Thyroid gland (tissue), 4 donors: Measurements from ENCODE around the gene GFRA3. TPM values are rescaled to one million over a fixed set of nuclear protein-coding genes. Genes with fewer than 3 reads are reported as not detected.

ENCODE experiments used
- DNase-seq, 2 donors: peaks; one replicate each; pipeline ENCODE4 v3.0.0-alpha.2; 2019
- H3K27ac ChIP-seq, 3 donors: fragments of 200-600 bp; sonication (generic); 1 replicate in 2 of 3; 2 replicates in 1 of 3; pipeline ENCODE4 v1.5.1; 2016 to 2019; ENCODE audit warnings: mild to moderate bottlenecking in 1 of 3, moderate library complexity in 1 of 3
- H3K27me3 ChIP-seq: fragments of 200-600 bp; sonication (generic); one replicate; pipeline ENCODE4 v1.5.1; 2019
- H3K36me3 ChIP-seq, 2 donors: fragments of 200-600 bp; sonication (generic); one replicate each; pipeline ENCODE4 v1.5.1; 2016 to 2019
- H3K4me1 ChIP-seq, 2 donors: fragments of 200-600 bp; sonication (generic); one replicate each; pipeline ENCODE4 v1.5.1; 2017 to 2019
- H3K4me3 ChIP-seq, 3 donors: fragments of 200-600 bp; sonication (generic); replicated peaks in 1 of 3; 1 replicate in 2 of 3; 2 replicates in 1 of 3; pipeline ENCODE4 v1.5.1; 2016; ENCODE audit warnings: mild to moderate bottlenecking in 1 of 3
- H3K9me3 ChIP-seq: fragments of 200-600 bp; sonication (generic); one replicate; pipeline ENCODE4 v1.5.1; 2017
- CTCF ChIP-seq, 6 experiments: fragments of 200-600 bp in 3 of 6; fragments of 450-650 bp in 3 of 6; sonication (generic) in 3 of 6; IDR thresholded peaks; one replicate each; pipeline ENCODE4 v1.5.1; 2016 to 2019; ENCODE audit warnings: antibody characterized with exemption in 6 of 6, mild to moderate bottlenecking in 2 of 6, inconsistent platforms in 1 of 6, moderate library complexity in 1 of 6
- POLR2A ChIP-seq, 2 donors: fragments of 450-650 bp; IDR thresholded peaks; one replicate each; pipeline ENCODE4 v1.6.1; 2017; ENCODE audit warnings: antibody characterized with exemption in 2 of 2, mild to moderate bottlenecking in 2 of 2, moderate library complexity in 1 of 2
- WGBS, 2 donors: methylation state at CpG; one replicate each; pipeline ENCODE4 v1.1.5; 2017; 5-methylcytosine and 5-hydroxymethylcytosine counted together
- intact Hi-C: fragments of 100-400 bp; cut with DNase I; formaldehyde crosslinking; loops from one replicate; pipeline ENCODE4 v1.15.1; 2023
- total RNA-seq, 4 donors: library from RNA; depleted of rRNA; stranded (reverse); fragments of >200 nt; gene quantifications; one replicate each; pipeline ENCODE4 v1.2.3, GENCODE V29; 2016

The GFRA3 gene
- total RNA-seq, 4 donors from 2014 or later = not detected

- DNase-seq = peak; percentile 20 to 31
- Histone ChIP-seq H3K4me3 (peak overlapping the region; percentile 5 to 39 (median 34)), H3K9me3 (no peaks in the 10 kb centered on the region), H3K27me3 (no peaks in the 10 kb centered on the region), H3K36me3 (no peaks in the 10 kb centered on the region), H3K4me1 (peaks cover 0 to 8% of the 10 kb centered on the region in 2 donors), H3K27ac (no peak overlapping the region)
- WGBS, 2 donors = 7 to 34% methylated on average over 5 to 24 of the region's 67 CpGs
- no peak for TF ChIP-seq CTCF (IDR thresholded peaks at IDR 0.05)
- TF ChIP-seq POLR2A (IDR thresholded peaks at IDR 0.05) = no peak
- intact Hi-C loops = no loop called here
These were observed 32.5 kb downstream of the GFRA3 start for GRCh38 chr5:138241688-138242571.

GRCh38 chr5:138240650-138241385, 33.6 kb downstream of the GFRA3 start:
- peaks cover 0 to 8% of the 10 kb centered on the region in 2 donors for H3K4me1 ChIP-seq
- DNase-seq = no peak
- no peak overlapping the region for H3K27ac ChIP-seq
- no peaks in the 10 kb centered on the region for H3K36me3 ChIP-seq
- 78 to 87% methylated on average over 3 of the region's 3 CpGs for WGBS, 2 donors
- H3K27me3 ChIP-seq = no peaks in the 10 kb centered on the region
- no peak for TF ChIP-seq POLR2A (IDR thresholded peaks at IDR 0.05)
- no peak for TF ChIP-seq CTCF (IDR thresholded peaks at IDR 0.05)
- no peak overlapping the region for H3K4me3 ChIP-seq
- no peaks in the 10 kb centered on the region for H3K9me3 ChIP-seq
- intact Hi-C loops = no loop called here

- H3K27ac ChIP-seq = no peak overlapping the region
- intact Hi-C loops = no loop called here
- WGBS, 2 donors = 73 to 85% methylated on average over 1 of the region's 1 CpG
- peaks cover 0 to 8% of the 10 kb centered on the region in 2 donors for H3K4me1 ChIP-seq
- H3K9me3 ChIP-seq = no peaks in the 10 kb centered on the region
- no peak overlapping the region for H3K4me3 ChIP-seq
- H3K36me3 ChIP-seq = no peaks in the 10 kb centered on the region
- no peak for DNase-seq
- TF ChIP-seq CTCF (IDR thresholded peaks at IDR 0.05) (no peak), POLR2A (IDR thresholded peaks at IDR 0.05) (no peak)
- no peaks in the 10 kb centered on the region for H3K27me3 ChIP-seq
These were observed 36.4 kb downstream of the GFRA3 start for GRCh38 chr5:138238034-138238433.

- TF ChIP-seq POLR2A (IDR thresholded peaks at IDR 0.05) (no peak), CTCF (IDR thresholded peaks at IDR 0.05) (no peak)
- Histone ChIP-seq H3K27me3 (no peaks in the 10 kb centered on the region), H3K9me3 (no peaks in the 10 kb centered on the region), H3K4me3 (no peak overlapping the region), H3K4me1 (peaks cover 0 to 4% of the 10 kb centered on the region in 2 donors), H3K27ac (no peak overlapping the region), H3K36me3 (no peaks in the 10 kb centered on the region)
- intact Hi-C loops = no loop called here
- no peak for DNase-seq
- 92 to 93% methylated on average over 2 of the region's 2 CpGs for WGBS, 2 donors
These were observed 39.8 kb downstream of the GFRA3 start for GRCh38 chr5:138234651-138235050.

GRCh38 chr5:138233280-138233679, 41.1 kb downstream of the GFRA3 start:
- no peaks in the 10 kb centered on the region for H3K9me3 ChIP-seq
- intact Hi-C loops = no loop called here
- 76 to 85% methylated on average over 2 of the region's 2 CpGs for WGBS, 2 donors
- TF ChIP-seq CTCF (IDR thresholded peaks at IDR 0.05) (no peak), POLR2A (IDR thresholded peaks at IDR 0.05) (no peak)
- peaks cover 0 to 4% of the 10 kb centered on the region in 2 donors for H3K4me1 ChIP-seq
- no peaks in the 10 kb centered on the region for H3K27me3 ChIP-seq
- no peak overlapping the region for H3K4me3 ChIP-seq
- no peak overlapping the region for H3K27ac ChIP-seq
- DNase-seq = no peak
- H3K36me3 ChIP-seq = no peaks in the 10 kb centered on the region
